Pulmonary artery endothelial cell (primary cell): ENCODE data around the gene BTG1. TPM values are rescaled to one million over a fixed set of nuclear protein-coding genes. Genes with fewer than 3 reads are reported as not detected.

Experiments used
- DNase-seq: peaks from one replicate; pipeline ENCODE4 v3.0.0-alpha.2; 2011; ENCODE audit warnings: low read depth, low spot score
- total RNA-seq: library from RNA; depleted of rRNA; stranded (reverse); fragments of >200 nt; gene quantifications from 2 replicates; pipeline ENCODE4 v1.2.3, GENCODE V29; 2014

The BTG1 gene
- total RNA-seq, 1 donor from 2014 or later, result 17.4 TPM

DNA sequence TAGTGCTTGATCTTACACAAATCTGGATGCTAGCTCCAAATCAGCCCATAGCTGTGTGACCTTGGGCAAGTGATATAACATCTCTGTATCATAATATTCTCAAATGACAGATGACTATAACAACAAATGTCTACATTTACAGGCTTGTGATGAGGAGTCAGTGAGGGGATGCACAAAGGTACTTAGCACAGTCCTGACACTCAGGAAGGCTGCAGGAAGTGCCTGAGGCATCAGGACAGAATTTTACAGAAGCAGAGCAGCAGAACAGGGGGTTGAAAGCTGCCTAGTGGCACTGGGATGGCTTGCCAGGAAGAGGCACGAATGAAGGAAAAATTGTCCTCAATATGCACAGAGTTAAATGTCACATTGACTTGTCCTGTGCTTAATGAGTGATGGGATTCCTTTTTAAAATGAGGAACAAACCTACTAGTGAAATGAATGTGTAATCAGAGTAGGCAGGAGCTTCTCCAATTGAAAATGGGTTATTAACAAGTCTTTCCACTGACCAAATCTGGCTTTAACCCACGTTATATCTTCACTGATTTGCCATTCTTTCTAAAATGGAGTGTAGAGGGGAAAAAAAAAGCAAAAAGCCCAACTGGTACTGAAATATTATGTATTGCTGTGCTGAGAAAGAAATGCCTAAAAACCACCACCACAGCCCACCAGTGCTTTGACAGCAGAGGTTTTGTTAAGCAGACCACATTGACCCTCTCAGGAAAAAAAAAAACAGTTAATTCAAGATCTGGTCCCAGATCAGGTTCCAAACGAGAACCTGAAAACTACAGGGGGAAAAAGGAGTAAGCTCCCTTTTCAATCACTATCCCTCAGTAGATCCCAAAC lies 11.6 kb downstream of the BTG1 start:
- no peak for DNase-seq

DNA sequence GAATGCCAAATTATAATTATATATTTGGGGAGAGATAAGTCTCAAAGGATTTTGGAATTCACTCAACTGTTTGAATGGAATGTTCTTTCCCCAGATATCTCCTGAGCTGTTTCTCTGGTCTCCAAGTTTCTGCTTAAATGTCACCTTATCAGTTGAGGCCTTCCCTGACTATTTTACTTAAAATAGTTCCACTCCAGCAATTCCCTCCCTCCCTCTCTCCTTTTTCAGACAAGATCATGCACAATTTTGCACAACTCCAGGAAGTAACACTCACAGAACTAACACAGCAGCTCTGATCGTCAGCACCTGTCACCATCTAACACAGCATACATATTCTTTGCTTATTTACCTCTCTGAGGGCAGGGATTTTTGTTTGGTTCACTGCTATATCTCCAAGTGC lies 12.5 kb downstream of the BTG1 start:
- no peak for DNase-seq

DNA sequence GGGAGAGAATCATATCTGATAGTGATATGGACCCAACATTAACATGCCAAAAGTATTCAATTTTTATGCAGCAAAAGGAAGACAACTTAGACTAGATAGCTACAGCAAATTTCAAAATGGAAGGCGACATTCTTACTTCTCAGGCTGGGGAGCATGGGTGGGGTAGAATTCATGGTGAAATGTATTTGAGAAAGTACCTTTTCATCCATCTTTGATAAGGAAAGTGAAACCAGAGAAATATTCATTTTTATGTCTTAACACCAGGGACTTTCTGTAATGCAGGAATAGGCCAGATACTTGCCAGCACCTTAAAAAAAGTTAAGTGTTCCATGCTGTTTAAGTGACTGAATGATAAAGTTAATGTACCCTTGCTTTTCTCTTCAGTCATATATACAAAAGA lies 13.4 kb downstream of the BTG1 start:
- no peak for DNase-seq

DNA sequence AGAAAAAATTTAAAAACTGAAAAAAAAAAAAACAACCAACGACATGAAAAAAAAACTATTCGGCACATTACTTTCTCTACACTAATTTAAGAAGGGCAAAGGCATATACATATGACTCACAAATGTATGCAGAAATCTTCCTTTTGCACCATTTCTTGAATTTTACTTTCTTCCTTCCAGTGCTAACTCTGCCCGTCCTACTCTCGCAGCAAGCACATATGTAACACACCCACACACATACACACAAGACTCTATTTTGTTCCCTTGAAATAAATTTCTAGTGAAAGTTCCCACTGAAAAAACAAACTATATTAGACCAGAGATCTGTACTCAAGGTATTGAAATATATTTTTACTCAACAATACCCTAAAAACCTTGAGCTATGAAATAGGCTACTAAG lies 14.6 kb downstream of the BTG1 start:
- no peak for DNase-seq

DNA sequence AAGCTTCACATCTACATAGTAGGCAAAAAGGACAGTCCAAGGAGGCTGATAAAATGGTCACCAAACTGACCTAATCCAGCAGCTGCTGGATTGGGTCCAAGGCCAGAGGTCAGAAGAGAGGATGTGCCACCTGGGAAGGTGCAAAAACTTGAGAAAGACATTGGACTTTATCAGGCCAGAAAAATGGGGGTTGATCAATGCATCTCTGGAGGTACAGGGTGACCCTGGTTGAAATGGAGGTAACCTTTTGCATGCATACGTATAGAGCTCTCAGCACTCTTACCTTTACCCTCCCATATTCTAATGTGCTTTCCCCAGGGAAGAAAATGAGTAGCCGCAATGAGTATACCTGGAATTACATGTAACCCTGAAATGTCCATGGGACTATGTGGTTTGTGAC lies 16.0 kb downstream of the BTG1 start:
- DNase-seq, result no peak

DNA sequence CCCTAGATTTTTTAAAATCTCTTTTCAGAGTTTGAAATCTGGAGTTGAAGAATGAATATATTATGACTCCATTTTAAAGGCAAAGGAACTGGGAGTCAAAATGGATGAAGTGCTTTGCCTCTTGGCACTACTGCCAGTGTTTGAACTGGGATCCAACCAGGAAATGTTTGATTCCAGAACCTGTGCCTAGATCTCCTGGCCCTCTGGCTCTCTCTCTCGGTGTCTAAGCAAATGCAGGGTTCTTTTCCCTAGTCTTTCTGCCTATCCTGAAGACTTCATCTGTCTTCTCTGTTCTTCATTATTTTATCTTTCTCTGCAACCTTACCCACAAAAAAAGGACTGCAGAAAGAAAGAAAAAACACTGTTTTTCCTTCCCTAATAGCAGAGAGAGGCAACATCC lies 17.0 kb downstream of the BTG1 start:
- no peak for DNase-seq

DNA sequence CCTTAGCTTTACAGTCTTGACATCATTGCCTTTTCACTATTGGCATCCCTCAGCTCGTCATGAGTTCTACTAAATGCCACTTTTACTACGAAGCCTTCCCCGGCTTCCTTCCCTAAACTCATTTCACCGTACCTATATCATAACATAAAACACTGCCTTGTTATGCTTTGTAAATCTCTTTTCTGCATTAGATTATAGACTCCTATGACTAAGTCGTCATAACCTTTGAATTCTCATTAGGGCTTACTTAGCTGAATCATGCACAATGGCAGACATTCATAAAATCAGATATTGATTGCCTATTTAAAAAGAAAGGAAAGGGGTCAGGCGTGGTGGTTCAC lies 21.0 kb downstream of the BTG1 start:
- no peak for DNase-seq

DNA sequence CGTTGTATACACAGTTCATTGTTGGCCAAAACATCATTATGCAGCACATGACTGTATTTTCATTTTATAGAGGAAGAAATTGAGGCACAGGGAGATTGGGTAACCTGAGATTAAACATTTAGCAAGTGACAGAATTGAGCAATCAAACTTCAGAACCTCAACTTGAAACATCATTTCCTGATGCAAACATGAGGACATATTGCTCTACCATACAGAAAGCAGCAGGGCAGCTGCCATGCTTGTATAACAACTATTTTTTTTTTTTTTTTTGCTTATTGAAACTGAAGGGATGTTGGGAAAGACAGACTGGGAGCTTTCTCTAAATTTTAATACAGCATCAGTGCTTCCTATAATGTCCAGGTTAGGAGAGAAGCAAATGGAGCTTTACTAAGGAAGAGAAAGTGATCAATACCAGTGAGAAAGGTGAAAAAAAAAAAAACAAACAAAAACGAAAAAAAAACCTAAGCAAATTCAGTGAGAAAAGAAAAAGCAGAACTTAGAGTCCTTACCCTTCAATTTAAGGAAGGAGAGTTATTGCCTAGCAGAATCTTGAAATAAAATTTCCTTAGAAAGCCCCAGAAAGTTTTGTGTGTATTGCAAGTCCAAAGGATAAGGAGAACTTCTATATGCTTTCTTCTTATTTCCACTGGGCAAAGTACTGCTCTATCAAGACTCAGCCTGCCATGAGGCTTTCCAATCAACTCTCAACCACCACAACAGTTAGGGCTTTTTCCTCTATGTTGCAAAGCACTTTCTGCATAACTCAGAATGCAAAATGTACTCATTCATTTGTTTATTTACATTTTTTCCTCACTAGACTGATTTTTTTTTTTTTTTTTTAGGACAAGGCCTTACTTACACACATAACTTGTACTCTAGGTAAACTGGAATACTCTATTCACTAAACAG lies 21.6 kb downstream of the BTG1 start:
- no peak for DNase-seq

DNA sequence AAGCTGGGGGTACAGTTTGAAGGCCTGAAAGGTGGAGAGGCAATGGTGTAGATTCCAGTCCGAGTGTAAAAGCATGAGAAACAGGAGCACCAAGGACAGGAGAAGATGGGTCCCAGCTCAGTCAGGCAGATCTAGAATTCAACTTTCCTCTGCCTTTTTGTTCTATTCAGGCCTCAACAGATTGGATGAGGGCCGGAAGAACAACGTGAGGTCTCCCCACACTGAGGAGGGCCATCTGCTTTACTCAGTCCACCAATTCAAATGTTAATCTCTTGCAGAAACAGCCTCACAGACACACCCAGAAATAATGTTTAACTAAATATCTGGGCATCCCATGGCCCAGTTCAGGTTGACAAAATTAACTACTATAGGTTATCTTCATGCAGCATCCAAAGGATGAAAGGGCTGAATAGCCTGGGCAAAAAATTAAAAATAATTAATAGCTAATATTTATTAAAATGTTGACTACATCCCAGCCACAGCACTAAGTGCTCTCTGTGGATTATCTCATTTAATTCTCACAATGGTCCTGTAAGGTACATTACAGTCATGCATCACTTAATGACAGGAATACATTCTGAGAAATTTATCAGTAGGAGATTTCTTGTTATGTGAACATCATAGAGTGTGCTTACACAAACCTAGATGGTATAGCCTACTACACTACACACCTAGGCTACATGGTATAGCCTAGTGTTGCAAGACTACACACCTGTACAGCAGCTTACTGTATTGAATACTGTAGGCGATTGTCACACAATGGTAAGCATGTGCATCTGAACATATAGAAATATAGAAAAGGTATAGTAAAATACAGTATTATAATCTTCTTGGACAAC lies 22.5 kb downstream of the BTG1 start:
- DNase-seq, result no peak

DNA sequence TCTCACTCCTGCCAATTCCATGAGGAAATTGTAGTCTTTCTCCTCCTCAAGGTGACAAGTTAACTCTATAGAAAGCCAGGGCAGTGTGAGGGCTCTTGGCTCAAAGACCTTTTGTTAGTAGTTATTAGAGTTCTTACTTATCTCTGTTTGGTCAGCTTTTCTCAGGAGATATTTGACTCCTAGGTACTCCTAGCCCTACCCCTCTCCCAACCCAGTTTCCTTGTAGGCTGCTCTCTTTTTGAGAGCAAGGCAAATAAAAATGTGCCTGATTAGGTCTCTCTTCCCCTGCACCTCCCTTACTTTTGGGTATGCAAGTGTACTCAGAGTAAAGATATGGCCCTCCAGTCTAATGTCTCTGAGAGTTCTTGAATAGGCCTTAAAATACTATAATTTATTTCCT lies 23.8 kb downstream of the BTG1 start:
- DNase-seq, result no peak

DNA sequence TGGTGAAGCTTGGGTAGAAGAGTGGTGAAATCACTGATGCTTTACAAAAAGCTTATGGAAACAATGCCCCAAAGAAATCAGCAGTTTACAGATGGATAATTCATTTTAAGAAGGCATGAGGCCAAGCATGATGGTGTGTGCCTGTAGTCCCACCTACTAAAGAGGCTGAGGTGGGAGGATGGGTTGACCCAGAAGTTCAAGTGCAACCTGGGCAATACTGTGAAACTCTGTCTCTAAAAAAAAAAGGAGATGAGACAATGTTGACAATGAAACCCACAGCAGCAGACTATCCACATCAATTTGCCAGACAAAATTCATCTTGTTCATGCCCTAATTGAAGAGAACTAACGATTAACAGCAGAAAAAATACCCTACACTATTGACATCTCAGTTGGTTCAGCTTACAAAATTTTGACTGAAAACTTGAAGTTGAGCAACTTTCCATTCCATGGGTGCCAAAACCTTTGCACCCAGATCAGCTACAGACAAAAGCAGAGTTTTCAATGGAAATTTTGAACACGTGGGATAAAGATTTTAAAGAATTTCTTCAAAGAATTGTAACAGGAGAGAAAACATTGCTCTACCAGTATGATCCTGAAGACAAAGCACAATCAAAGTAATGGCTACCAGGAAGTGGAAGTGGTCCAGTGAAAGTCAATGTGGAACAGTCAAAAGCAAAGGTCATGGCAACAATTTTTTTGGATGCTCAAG lies 26.7 kb downstream of the BTG1 start:
- no peak for DNase-seq

DNA sequence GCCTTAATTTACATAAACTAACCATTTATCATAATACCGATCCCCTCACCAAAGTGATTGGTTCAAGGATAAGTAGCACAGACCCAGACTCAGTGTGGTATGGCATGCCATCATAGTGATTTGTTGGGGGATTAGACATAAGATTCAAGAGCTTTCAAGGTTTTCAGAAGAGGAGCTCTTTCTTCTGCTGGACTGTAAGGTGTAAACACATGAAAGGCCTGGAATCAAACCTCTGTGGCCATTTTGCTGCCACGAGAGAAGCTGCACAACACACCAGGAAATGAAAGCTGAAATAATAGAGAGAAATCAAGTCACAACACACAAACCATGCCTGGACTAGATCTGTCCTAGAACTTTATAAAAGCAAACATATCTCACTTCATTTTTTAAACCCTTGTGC lies 30.8 kb downstream of the BTG1 start:
- no peak for DNase-seq

DNA sequence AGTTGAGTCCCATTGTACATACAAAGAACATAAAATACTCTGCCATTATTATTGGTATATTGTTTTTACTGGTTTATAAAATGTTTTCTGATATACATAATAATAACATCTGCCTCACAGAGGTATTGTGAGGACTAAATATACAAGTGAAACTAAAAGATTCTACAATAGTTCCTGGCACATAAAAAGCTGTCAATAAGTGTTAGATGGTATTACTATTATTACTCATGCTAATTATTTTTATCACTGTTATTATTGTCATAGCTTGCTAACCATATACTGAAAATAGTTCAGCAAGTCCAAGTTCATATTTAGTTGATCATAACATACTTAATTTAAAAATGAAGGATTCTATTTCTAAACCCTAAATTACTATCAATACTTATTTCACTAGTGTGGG lies 34.4 kb downstream of the BTG1 start:
- no peak for DNase-seq

DNA sequence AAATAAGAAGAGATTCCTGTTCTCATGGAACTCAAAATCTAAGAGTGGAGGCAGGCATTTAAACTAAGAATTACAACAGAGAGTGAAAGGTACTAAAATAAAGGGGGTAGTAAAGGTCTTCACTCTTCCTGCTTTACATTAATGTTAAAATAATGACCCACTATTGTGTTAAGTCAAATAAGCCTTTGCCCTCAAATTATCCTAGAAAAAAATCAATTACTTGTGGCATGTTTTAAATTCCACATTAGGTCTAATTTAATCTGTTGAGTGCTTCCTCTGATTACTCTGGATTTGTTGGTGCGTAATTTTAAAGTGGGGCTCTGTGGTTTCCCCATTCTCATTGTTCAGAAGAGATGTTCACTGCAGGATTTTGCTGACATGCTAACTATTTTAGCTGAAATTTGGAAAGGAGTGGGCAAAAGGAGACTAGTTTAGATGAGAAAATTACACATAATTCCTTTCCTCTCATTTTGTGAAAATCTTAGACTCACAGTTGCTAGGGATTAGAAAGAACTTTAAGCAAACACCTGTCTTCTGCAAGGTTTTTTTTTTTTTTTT lies 35.5 kb downstream of the BTG1 start:
- no peak for DNase-seq

DNA sequence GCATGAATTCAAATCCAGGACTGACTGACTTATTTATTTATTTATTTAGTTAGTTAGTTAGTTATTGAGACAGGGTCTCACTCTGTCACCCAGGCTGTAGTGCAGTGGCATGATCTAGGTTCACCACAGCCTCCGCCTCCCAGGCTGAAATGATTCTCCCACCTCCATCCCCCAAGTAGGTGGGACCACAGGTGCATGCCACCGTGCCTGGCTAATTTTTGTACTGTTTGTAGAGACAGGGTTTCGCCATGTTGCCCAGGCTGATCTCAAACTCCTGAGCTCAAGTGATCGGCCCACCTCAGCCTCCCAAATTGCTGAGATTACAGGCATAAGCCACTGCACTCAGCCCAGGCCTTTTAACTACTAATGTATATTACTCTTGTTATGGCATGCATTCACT lies 36.0 kb downstream of the BTG1 start:
- DNase-seq, result no peak

DNA sequence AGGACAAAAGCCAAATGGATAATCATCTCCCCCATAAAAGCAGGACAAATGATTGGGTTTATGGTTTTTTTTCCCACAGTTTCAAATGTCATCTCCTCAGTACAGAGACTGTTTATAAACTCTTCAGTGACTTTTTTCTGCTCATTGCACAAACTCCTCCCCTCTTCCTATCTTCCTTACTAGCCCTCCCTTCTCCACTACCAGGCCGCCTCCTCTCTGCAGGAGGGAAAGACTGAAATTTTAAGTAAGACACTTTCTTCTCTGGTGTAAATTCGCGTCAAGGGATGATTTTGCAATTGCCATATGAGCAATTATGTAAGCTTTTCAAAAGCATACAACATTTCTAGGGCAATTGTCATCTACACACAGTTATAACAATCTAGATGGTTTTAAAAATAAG lies 37.0 kb downstream of the BTG1 start:
- DNase-seq, result no peak

DNA sequence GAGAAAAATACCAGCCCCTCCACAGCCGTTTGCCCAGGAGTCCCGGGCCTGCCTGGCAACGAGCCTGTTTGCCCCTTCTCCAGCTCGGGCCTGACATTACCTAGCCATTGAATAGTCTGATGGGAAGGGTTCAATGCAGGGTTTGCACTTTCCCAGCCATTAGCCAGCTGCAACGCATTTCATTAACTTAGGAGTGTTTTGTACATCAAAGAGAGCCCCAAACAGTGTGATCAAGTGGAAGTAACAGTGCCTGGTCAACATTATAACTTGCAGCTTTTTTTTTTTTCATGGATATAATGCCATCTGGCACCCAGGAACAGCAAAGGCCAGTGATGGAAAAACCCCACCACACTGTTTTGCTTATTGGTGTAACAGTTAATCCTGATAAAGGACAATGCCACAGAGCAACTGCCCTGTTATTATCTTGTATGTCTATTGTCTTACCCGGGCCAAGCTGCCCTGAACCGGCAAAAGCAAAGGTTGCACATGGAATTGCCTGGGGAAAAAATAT lies 38.0 kb downstream of the BTG1 start:
- no peak for DNase-seq

DNA sequence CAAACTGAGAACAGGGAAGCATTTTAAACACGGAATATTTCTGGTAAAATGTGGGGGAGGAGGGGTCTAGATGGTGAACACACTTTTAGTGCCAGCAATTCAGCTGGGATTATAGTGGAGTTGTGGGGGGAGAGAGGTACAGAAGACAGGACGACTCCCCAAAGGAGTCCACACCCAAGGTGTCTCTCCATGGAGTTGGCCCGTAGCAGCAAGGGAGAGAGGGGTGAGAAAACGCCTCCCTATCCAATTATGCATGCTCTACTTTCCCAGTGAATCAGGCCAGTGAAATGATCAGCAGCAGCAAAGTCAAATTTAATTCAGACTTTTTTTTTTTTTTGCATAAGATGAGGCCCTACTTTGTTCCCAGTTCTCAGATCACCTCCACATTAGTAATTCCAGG lies 38.6 kb downstream of the BTG1 start:
- DNase-seq, result no peak

DNA sequence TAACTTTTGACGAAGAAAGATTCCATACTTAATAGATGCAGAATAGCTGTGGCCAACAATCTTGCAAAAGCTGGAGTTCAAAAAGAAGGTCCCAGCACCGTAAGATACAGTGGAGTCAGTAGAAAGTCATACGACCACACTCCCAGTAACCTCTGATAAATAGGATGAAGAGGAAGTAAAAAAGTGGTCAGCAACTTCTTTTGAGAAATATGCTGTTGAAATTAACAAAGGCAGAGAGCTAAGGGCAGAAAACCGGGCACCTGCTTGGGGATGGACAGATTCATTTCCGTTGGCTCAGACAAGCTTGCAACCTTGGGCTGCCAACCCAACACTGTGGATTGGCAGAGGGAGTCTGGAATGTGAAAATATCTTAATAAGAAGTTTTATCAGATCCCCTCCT lies 40.0 kb downstream of the BTG1 start:
- no peak for DNase-seq

DNA sequence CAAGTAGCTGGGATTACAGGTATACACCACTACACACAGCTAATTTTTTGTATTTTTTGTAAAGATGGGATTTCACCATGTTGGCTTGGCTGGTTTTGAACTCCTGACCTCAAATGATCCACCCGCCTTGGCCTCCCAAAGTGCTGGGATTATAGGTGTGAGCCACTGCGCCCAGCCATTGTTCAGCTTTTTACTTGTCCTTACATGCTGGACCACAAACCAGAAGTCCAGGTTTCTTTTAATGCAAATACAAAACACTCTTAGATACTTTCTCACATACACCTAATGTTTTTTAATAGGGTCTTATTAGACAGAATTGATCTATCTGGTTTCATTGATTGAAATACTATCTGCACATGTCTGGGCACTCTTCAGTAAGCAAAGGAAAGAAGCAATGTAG lies 40.5 kb downstream of the BTG1 start:
- DNase-seq, result no peak

DNA sequence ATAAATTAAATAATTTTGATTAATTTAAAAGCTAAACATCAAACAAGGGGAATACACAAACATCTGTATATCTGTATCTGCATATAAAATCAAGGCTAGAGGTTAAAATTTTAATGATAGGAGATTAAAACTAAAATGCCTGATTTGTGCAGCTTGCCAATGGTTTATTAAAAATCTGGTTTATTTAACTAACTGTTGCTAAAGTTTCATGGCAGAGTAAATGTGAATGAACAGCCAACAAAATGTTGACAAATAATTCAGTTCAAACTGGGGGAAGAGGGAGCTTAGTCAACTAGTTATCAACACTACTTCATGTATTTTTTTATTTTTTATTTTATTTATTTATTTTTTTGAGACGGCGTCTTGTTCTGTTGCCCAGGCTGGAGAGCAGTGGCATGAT lies 43.0 kb downstream of the BTG1 start:
- no peak for DNase-seq
